ENCODE measurements around the gene HAPLN3. TPM values are rescaled to one million over a fixed set of nuclear protein-coding genes. Genes with fewer than 3 reads are reported as not detected.

Gene HAPLN3
- total RNA-seq (2022; extraction: Qiagen RNA extraction): 26.3 to 37.2 TPM (median 33.7 TPM) in 5 replicates

GRCh38 chr15:88894819-88895767 lies at the start of gene HAPLN3:
HAPLN3 (minus strand) TSS chr15:88895544; CDS start chr15:88887298, 8,246 bp downstream.

GRCh38 chr15:88913017-88913849 lies 17.9 kb upstream of the HAPLN3 start, which contains the start of gene MFGE8:
MFGE8 (minus strand) TSS chr15:88913379; CDS start chr15:88913319, 60 bp downstream.

Other genes starting within 250 kb of the HAPLN3 start
- gene ACAN, start 92.1 kb downstream of the HAPLN3 start, total RNA-seq (2022; extraction: Qiagen RNA extraction): 0.16 to 0.33 TPM (median 0.17 TPM) in 5 replicates
- gene MFGE8, start 17.8 kb upstream of the HAPLN3 start, total RNA-seq (2022; extraction: Qiagen RNA extraction): 291 to 376 TPM (median 344 TPM) in 5 replicates
- gene ABHD2, start 192.9 kb upstream of the HAPLN3 start, total RNA-seq (2022; extraction: Qiagen RNA extraction): 73.9 to 128 TPM (median 109 TPM) in 5 replicates